GM19397 (cell line): ENCODE data around the gene NUP210.
"Not testable (repeated sequence)": the region's sequence is repeated elsewhere in the genome, so short reads cannot be mapped to it uniquely, and the experiment has no call there.

Experiments
- ATAC-seq: cut with Tn5 transposase; IDR thresholded peaks from one replicate; pipeline ENCODE4 v1.9.1; 2021; ENCODE audit warnings: mild to moderate bottlenecking, moderate library complexity; ENCODE audit not compliant: unreplicated experiment

The NUP210 gene

GRCh38 chr3:13377741-13378140 lies 42.4 kb downstream of the NUP210 start:
- not testable (repeated sequence) for ATAC-seq

GRCh38 chr3:13377021-13377420 lies 43.1 kb downstream of the NUP210 start:
- ATAC-seq = no peak

GRCh38 chr3:13376091-13376490 lies 44.0 kb downstream of the NUP210 start:
- ATAC-seq = no peak

GRCh38 chr3:13375464-13375863 lies 44.7 kb downstream of the NUP210 start:
- no peak for ATAC-seq

- ATAC-seq = no peak
These were observed 46.0 kb downstream of the NUP210 start for GRCh38 chr3:13373975-13374586.

- no peak for ATAC-seq
These were observed 47.5 kb downstream of the NUP210 start for GRCh38 chr3:13372656-13373055.

GRCh38 chr3:13372126-13372525 lies 48.0 kb downstream of the NUP210 start:
- no peak for ATAC-seq

- ATAC-seq = no peak
These were observed 48.7 kb downstream of the NUP210 start for GRCh38 chr3:13371100-13372075.

GRCh38 chr3:13370609-13371008 lies 49.5 kb downstream of the NUP210 start:
- ATAC-seq = no peak

- ATAC-seq = no peak
These were observed 50.1 kb downstream of the NUP210 start for GRCh38 chr3:13370055-13370454.

GRCh38 chr3:13368834-13369233 lies 51.3 kb downstream of the NUP210 start:
- ATAC-seq = no peak

GRCh38 chr3:13367728-13368127 lies 52.4 kb downstream of the NUP210 start:
- ATAC-seq = no peak

- ATAC-seq = no peak
These were observed 54.4 kb downstream of the NUP210 start for GRCh38 chr3:13365390-13366379.

- ATAC-seq = no peak
These were observed 55.4 kb downstream of the NUP210 start for GRCh38 chr3:13364602-13365271.

- no peak for ATAC-seq
These were observed 57.6 kb downstream of the NUP210 start for GRCh38 chr3:13362551-13362950.

- ATAC-seq = no peak
These were observed 60.2 kb downstream of the NUP210 start for GRCh38 chr3:13359916-13360315.

- no peak for ATAC-seq
These were observed 61.5 kb downstream of the NUP210 start for GRCh38 chr3:13358643-13359042.

GRCh38 chr3:13358051-13358450 lies 62.1 kb downstream of the NUP210 start:
- no peak for ATAC-seq

GRCh38 chr3:13357074-13357473 lies 63.0 kb downstream of the NUP210 start:
- no peak for ATAC-seq

- ATAC-seq = no peak
These were observed 66.1 kb downstream of the NUP210 start for GRCh38 chr3:13353936-13354542.
